LNCAP (cell line): Measurements from ENCODE around the gene ARVCF.

ENCODE experiments used
- CTCF ChIP-seq: fragments of 450-650 bp; IDR thresholded peaks from 2 replicates; pipeline ENCODE4 v1.5.1; 2017; ENCODE audit warnings: mild to moderate bottlenecking

ARVCF gene

GRCh38 chr22:19971276-19972124, 45.1 kb downstream of the ARVCF start:
- TF ChIP-seq CTCF = no peak

GRCh38 chr22:19970479-19971275, 45.9 kb downstream of the ARVCF start:
- peak; percentile 94 for TF ChIP-seq CTCF

GRCh38 chr22:19970031-19970478, 46.6 kb downstream of the ARVCF start:
- no peak for TF ChIP-seq CTCF

GRCh38 chr22:19969141-19969928, 47.3 kb downstream of the ARVCF start:
- TF ChIP-seq CTCF = no peak

GRCh38 chr22:19968450-19968891, 48.2 kb downstream of the ARVCF start:
- no peak for TF ChIP-seq CTCF

GRCh38 chr22:19967850-19968449, 48.7 kb downstream of the ARVCF start:
- TF ChIP-seq CTCF = no peak
